Activated B cell treated with CpG ODN at 0.5 μM for 24 hours (primary cell): ENCODE results near the gene MYO18A. TPM values are rescaled to one million over a fixed set of nuclear protein-coding genes. Genes with fewer than 3 reads are reported as not detected.

Experiments
- ATAC-seq: fragments of 200-7000 bp; cut with Tn5 transposase; one replicate; pipeline ENCODE4 v1.10.0; 2021; ENCODE audit warnings: low read depth, mild to moderate bottlenecking, moderate library complexity
- CTCF ChIA-PET: fragments of 350-600 bp; sonication (Branson Sonifier 250); formaldehyde crosslinking; loops from one replicate; lab custom pipeline; 2021; ENCODE audit warnings: antibody characterized with exemption; lab: Charles Lee
- POLR2A ChIA-PET: fragments of 350-600 bp; sonication (Branson Sonifier 250); formaldehyde crosslinking; loops from one replicate; lab custom pipeline; 2021; ENCODE audit warnings: antibody characterized with exemption; lab: Charles Lee
- DNase-seq: peaks from one replicate; pipeline ENCODE4 v3.0.0; 2022
- H3K27ac Mint-ChIP-seq: one replicate; pipeline ENCODE4 v1.8.0; 2020; ENCODE audit warnings: mixed read lengths
- H3K27me3 Mint-ChIP-seq: one replicate; pipeline ENCODE4 v1.8.0; 2021; ENCODE audit warnings: mixed read lengths
- H3K36me3 Mint-ChIP-seq: one replicate; pipeline ENCODE4 v1.8.0; 2021; ENCODE audit warnings: low read depth, mixed read lengths
- H3K4me1 Mint-ChIP-seq: one replicate; pipeline ENCODE4 v1.8.0; 2021; ENCODE audit warnings: mixed read lengths
- H3K4me3 Mint-ChIP-seq: one replicate; pipeline ENCODE4 v1.8.0; 2020; ENCODE audit warnings: mild to moderate bottlenecking, mixed read lengths
- H3K9me3 Mint-ChIP-seq: one replicate; pipeline ENCODE4 v1.8.0; 2020; ENCODE audit warnings: mixed read lengths
- CTCF ChIP-seq: fragments of 200-600 bp; IDR thresholded peaks from one replicate; pipeline ENCODE4 v1.8.0; 2022; ENCODE audit warnings: antibody characterized with exemption, mild to moderate bottlenecking
- intact Hi-C: fragments of 100-400 bp; cut with micrococcal nuclease; formaldehyde crosslinking; loops from one replicate; pipeline ENCODE4 v1.15.1; 2024
- total RNA-seq: library from RNA; stranded (reverse); gene quantifications from 2 replicates; pipeline ENCODE4 v1.2.3, GENCODE V29; 2022

The MYO18A gene
- total RNA-seq, 1 donor from 2014 or later: 79.8 TPM

GRCh38 chr17:29140631-29141513 lies 39.3 kb downstream of the MYO18A start:
- Mint-ChIP-seq H3K9me3 (no peaks in the 10 kb centered on the region), H3K4me1 (peaks cover 78% of the 10 kb centered on the region), H3K27ac (peak overlapping the region; percentile 97), H3K27me3 (no peaks in the 10 kb centered on the region), H3K4me3 (peak overlapping the region; percentile 88), H3K36me3 (peaks cover 13% of the 10 kb centered on the region)
- DNase-seq: peak; percentile 40
- intact Hi-C loops: loop anchor here (1.0 to 10.0 kb wide), 6 partner anchors 7 to 474 kb away; partner anchors contain the start of genes ABHD15, NUFIP2, TAOK1 and TP53I13
- ChIA-PET CTCF (interaction anchor here (0.6 to 4.6 kb wide), 8 partner anchors 8 to 161 kb away, joined by 3 to 36 read pairs (median 6); no protein-coding TSS in a partner anchor), POLR2A (interaction anchor here (0.6 to 3.9 kb wide), 23 partner anchors 8 to 955 kb away, joined by 3 to 33 read pairs (median 5); partner anchors contain the start of genes BLTP2, FAM222B, MYO18A and NUFIP2)
- ATAC-seq: peak; percentile 40
- TF ChIP-seq CTCF: no peak

GRCh38 chr17:29140051-29140621 lies 40.1 kb downstream of the MYO18A start:
- peak; percentile 62 for ATAC-seq
- H3K36me3 Mint-ChIP-seq: peaks cover 20% of the 10 kb centered on the region
- POLR2A ChIA-PET: interaction anchor here (0.6 to 3.9 kb wide), 19 partner anchors 9 to 790 kb away, joined by 3 to 33 read pairs (median 5); partner anchors contain the start of genes BLTP2, FAM222B, MYO18A and NUFIP2

GRCh38 chr17:29138971-29139691 lies 41.1 kb downstream of the MYO18A start:
- intact Hi-C loops: loop anchor here (1.0 kb wide), 1 partner anchor 187 kb away; no protein-coding TSS in a partner anchor
- ATAC-seq: peak; percentile 31
- Mint-ChIP-seq H3K36me3 (peaks cover 22% of the 10 kb centered on the region), H3K9me3 (no peaks in the 10 kb centered on the region), H3K27ac (peak overlapping the region; percentile 97), H3K4me3 (peak overlapping the region; percentile 88), H3K27me3 (no peaks in the 10 kb centered on the region), H3K4me1 (peaks cover 68% of the 10 kb centered on the region)
- POLR2A ChIA-PET: interaction anchor here (0.6 to 3.9 kb wide), 12 partner anchors 10 to 821 kb away, joined by 3 to 33 read pairs (median 4); partner anchors contain the start of genes BLTP2, NUFIP2, PHF12 and SSH2
- no peak for TF ChIP-seq CTCF
- CTCF ChIA-PET: interaction anchor here (1.1 to 4.6 kb wide), 4 partner anchors 10 to 22 kb away, joined by 3 to 36 read pairs (median 24); no protein-coding TSS in a partner anchor
- peak; percentile 48 for DNase-seq

More at GRCh38 chr17:29140051-29140621, 40.1 kb downstream of the MYO18A start:
- TF ChIP-seq CTCF: no peak
- intact Hi-C loops: loop anchor here (1.0 to 10.0 kb wide), 6 partner anchors 8 to 475 kb away; partner anchors contain the start of genes ABHD15, NUFIP2, TAOK1 and TP53I13
- peak overlapping the region; percentile 97 for H3K27ac Mint-ChIP-seq
- no peaks in the 10 kb centered on the region for H3K9me3 Mint-ChIP-seq
- peak overlapping the region; percentile 88 for H3K4me3 Mint-ChIP-seq
- H3K27me3 Mint-ChIP-seq: no peaks in the 10 kb centered on the region
- H3K4me1 Mint-ChIP-seq: peaks cover 72% of the 10 kb centered on the region
- DNase-seq: peak; percentile 51
- CTCF ChIA-PET: interaction anchor here (0.6 to 4.6 kb wide), 6 partner anchors 9 to 162 kb away, joined by 3 to 36 read pairs (median 12); no protein-coding TSS in a partner anchor

GRCh38 chr17:29138184-29138955 lies 41.8 kb downstream of the MYO18A start:
- Mint-ChIP-seq H3K27ac (peak overlapping the region; percentile 97), H3K27me3 (no peaks in the 10 kb centered on the region), H3K36me3 (peaks cover 26% of the 10 kb centered on the region), H3K4me1 (peaks cover 67% of the 10 kb centered on the region), H3K4me3 (peak overlapping the region; percentile 88), H3K9me3 (no peaks in the 10 kb centered on the region)
- ATAC-seq: peak; percentile 40
- no peak for TF ChIP-seq CTCF
- intact Hi-C loops: loop anchor here (1.0 kb wide), 1 partner anchor 186 kb away; no protein-coding TSS in a partner anchor
- peak; percentile 25 for DNase-seq
- ChIA-PET POLR2A (interaction anchor here (0.6 to 3.9 kb wide), 8 partner anchors 10 to 820 kb away, joined by 3 to 33 read pairs (median 6); partner anchors contain the start of genes BLTP2, NUFIP2, PHF12 and SSH2), CTCF (interaction anchor here (1.3 to 4.6 kb wide), 5 partner anchors 10 to 173 kb away, joined by 3 to 36 read pairs (median 5); no protein-coding TSS in a partner anchor)
